Liver (tissue), 3 donors: ENCODE measurements around the gene HGD.

ENCODE experiments used
- CTCF ChIP-seq: fragments of 150-350 bp; IDR thresholded peaks from 2 replicates; pipeline ENCODE4 v1.5.1; 2017; ENCODE audit warnings: improper control_type of control experiment, low read depth, low read length; ENCODE audit not compliant: missing input control
- EGR1 ChIP-seq, 2 donors: IDR thresholded peaks; 2 replicates each; pipeline ENCODE4 v1.6.1; 2016 to 2018; ENCODE audit warnings: antibody characterized with exemption in 2 of 2, low read depth in 2 of 2
- FOXA1 ChIP-seq: IDR thresholded peaks from 2 replicates; pipeline ENCODE4 v1.6.1; 2016; ENCODE audit warnings: antibody characterized with exemption
- HNF4A ChIP-seq, 2 donors: conservative IDR thresholded peaks; 2 replicates each; pipeline ENCODE4 v1.6.1; 2016; ENCODE audit warnings: antibody characterized with exemption in 2 of 2, mild to moderate bottlenecking in 2 of 2
- JUND ChIP-seq, 2 donors: IDR thresholded peaks; 2 replicates each; pipeline ENCODE4 v1.6.1; 2016; ENCODE audit warnings: antibody characterized with exemption in 2 of 2
- MAX ChIP-seq: IDR thresholded peaks from 2 replicates; pipeline ENCODE4 v1.6.1; 2016; ENCODE audit warnings: antibody characterized with exemption
- RAD21 ChIP-seq, 2 donors: IDR thresholded peaks; 2 replicates each; pipeline ENCODE4 v1.6.1; 2016; ENCODE audit warnings: antibody characterized with exemption in 2 of 2, mild to moderate bottlenecking in 2 of 2
- REST ChIP-seq: IDR thresholded peaks from 2 replicates; pipeline ENCODE4 v1.6.1; 2016; ENCODE audit warnings: antibody characterized with exemption, mild to moderate bottlenecking
- donor health status: healthy.
- donor health status: healthy.

GRCh38 chr3:120706950-120707349 lies 24.9 kb upstream of the HGD start:
- TF ChIP-seq RAD21 (IDR thresholded peaks at IDR 0.05) = no peak
- no peak for TF ChIP-seq CTCF
- TF ChIP-seq EGR1 (IDR thresholded peaks at IDR 0.05; ENCODE audit: low read depth in 2 of 2) = no peak
- TF ChIP-seq FOXA1 = no peak
- TF ChIP-seq JUND (IDR thresholded peaks at IDR 0.05) = no peak
- no peak for TF ChIP-seq MAX
- TF ChIP-seq HNF4A (conservative IDR thresholded peaks at IDR 0.05) = no peak
- TF ChIP-seq REST = no peak
